Stimulated activated CD4-positive, alpha-beta T cell treated with anti-CD3 and anti-CD28 coated beads, TNF-alpha, amount 100 ng/mL, for 1 hour (primary cell): ENCODE results near the gene COASY.

Experiments used
- DNase-seq, 3 donors: peaks; one replicate each; pipeline ENCODE4 v3.0.0-alpha.2; 2020; ENCODE audit warnings: low read depth in 3 of 3, low spot score in 1 of 3

Gene COASY

GRCh38 chr17:42609814-42610801 lies 48.2 kb downstream of the COASY start:
- peak in 1 of 3 donors; percentile 7 for DNase-seq

GRCh38 chr17:42612013-42612412 lies 50.1 kb downstream of the COASY start:
- DNase-seq, result no peak

- DNase-seq, result no peak
These were observed 51.8 kb downstream of the COASY start for GRCh38 chr17:42613699-42614295.
